Breast epithelium (tissue), 4 donors: ENCODE measurements around the gene SLC35F1. TPM values are rescaled to one million over a fixed set of nuclear protein-coding genes. Genes with fewer than 3 reads are reported as not detected.

Source experiments
- DNase-seq, 2 donors: peaks; one replicate each; pipeline ENCODE4 v3.0.0-alpha.2; 2019; ENCODE audit warnings: low spot score in 2 of 2
- H3K27ac ChIP-seq, 2 donors: fragments of 200-600 bp; sonication (generic) in 1 of 2; one replicate each; pipeline ENCODE4 v1.5.1; 2016 to 2019; ENCODE audit warnings: mild to moderate bottlenecking in 1 of 2
- H3K27me3 ChIP-seq, 2 donors: fragments of 200-600 bp; sonication (generic) in 1 of 2; one replicate each; pipeline versions ENCODE4 v1.5.1 to v1.6.0; 2017 to 2019; ENCODE audit warnings: control low read depth in 1 of 2, mild to moderate bottlenecking in 1 of 2
- H3K36me3 ChIP-seq: fragments of 200-600 bp; one replicate; pipeline ENCODE4 v1.5.1; 2019
- H3K4me1 ChIP-seq, 2 donors: fragments of 200-600 bp; sonication (generic); one replicate each; pipeline ENCODE4 v1.5.1; 2016 to 2019; ENCODE audit warnings: control low read depth in 1 of 2
- H3K4me3 ChIP-seq, 3 donors: fragments of 200-600 bp; sonication (generic); 1 replicate in 2 of 3; 2 replicates in 1 of 3; pipeline ENCODE4 v1.5.1; 2016 to 2019; ENCODE audit warnings: mild to moderate bottlenecking in 3 of 3, moderate library complexity in 2 of 3
- H3K9me3 ChIP-seq, 2 donors: fragments of 200-600 bp; sonication (generic) in 1 of 2; one replicate each; pipeline ENCODE4 v1.5.1; 2016 to 2019; ENCODE audit warnings: control low read depth in 1 of 2
- CTCF ChIP-seq, 3 donors: fragments of 450-650 bp; IDR thresholded peaks; one replicate each; pipeline ENCODE4 v1.5.1; 2016 to 2017; ENCODE audit warnings: antibody characterized with exemption in 3 of 3, mild to moderate bottlenecking in 3 of 3, moderate library complexity in 3 of 3
- POLR2A ChIP-seq: fragments of 450-650 bp; IDR thresholded peaks from one replicate; pipeline ENCODE4 v1.6.1; 2016; ENCODE audit warnings: antibody characterized with exemption, mild to moderate bottlenecking, moderate library complexity
- POLR2AphosphoS5 ChIP-seq, 3 donors: sonication (generic); formaldehyde crosslinking; IDR thresholded peaks; one replicate each; pipeline ENCODE4 v1.6.1; 2017; ENCODE audit warnings: antibody characterized with exemption in 3 of 3
- intact Hi-C: fragments of 100-400 bp; cut with DNase I; formaldehyde crosslinking; loops from one replicate; pipeline ENCODE4 v1.15.1; 2023; ENCODE audit warnings: low total_unique reads
- total RNA-seq, 3 donors: library from RNA; depleted of rRNA; stranded (reverse); fragments of >200 nt; gene quantifications; one replicate each; pipeline ENCODE4 v1.1.0, GENCODE V29; 2016

The SLC35F1 gene
- total RNA-seq, 3 donors from 2014 or later, result 0.66 to 2.5 (median 0.80) TPM

GRCh38 chr6:117880824-117881223 is 26.2 kb upstream of the SLC35F1 start:
- DNase-seq, result no peak
- no peaks in the 10 kb centered on the region for H3K27me3 ChIP-seq
- H3K9me3 ChIP-seq, result no peaks in the 10 kb centered on the region
- no peaks in the 10 kb centered on the region for H3K4me1 ChIP-seq
- no peak overlapping the region for H3K4me3 ChIP-seq
- no peaks in the 10 kb centered on the region for H3K36me3 ChIP-seq
- intact Hi-C loops, result no loop called here
- H3K27ac ChIP-seq, result no peak overlapping the region
- TF ChIP-seq CTCF (IDR thresholded peaks at IDR 0.05) (no peak), POLR2AphosphoS5 (IDR thresholded peaks at IDR 0.05) (no peak), POLR2A (no peak)

GRCh38 chr6:117890172-117890571 is 16.9 kb upstream of the SLC35F1 start:
- Histone ChIP-seq H3K4me3 (no peak overlapping the region), H3K4me1 (no peaks in the 10 kb centered on the region), H3K36me3 (no peaks in the 10 kb centered on the region), H3K27ac (no peak overlapping the region), H3K27me3 (peaks cover 0 to 4% of the 10 kb centered on the region in 2 donors), H3K9me3 (no peaks in the 10 kb centered on the region)
- TF ChIP-seq CTCF (IDR thresholded peaks at IDR 0.05), result no peak
- TF ChIP-seq POLR2AphosphoS5 (IDR thresholded peaks at IDR 0.05), result no peak
- TF ChIP-seq POLR2A, result no peak
- intact Hi-C loops, result no loop called here
- no peak for DNase-seq

GRCh38 chr6:117906507-117906957 is 532 bp upstream of the SLC35F1 start:
- Histone ChIP-seq H3K27ac (no peak overlapping the region), H3K9me3 (no peaks in the 10 kb centered on the region), H3K36me3 (no peaks in the 10 kb centered on the region), H3K4me1 (peaks cover 0 to 6% of the 10 kb centered on the region in 2 donors), H3K4me3 (peak overlapping the region; percentile 47 to 74 (median 59)), H3K27me3 (peaks cover 0 to 41% of the 10 kb centered on the region in 2 donors)
- no peak for DNase-seq
- intact Hi-C loops, result no loop called here
- no peak for TF ChIP-seq POLR2AphosphoS5 (IDR thresholded peaks at IDR 0.05)
- no peak for TF ChIP-seq CTCF (IDR thresholded peaks at IDR 0.05)
- TF ChIP-seq POLR2A, result no peak

GRCh38 chr6:117907601-117908245 is 659 bp downstream of the SLC35F1 start:
- Histone ChIP-seq H3K9me3 (no peaks in the 10 kb centered on the region), H3K4me3 (peak overlapping the region; percentile 47 to 74 (median 59)), H3K27me3 (peaks cover 0 to 34% of the 10 kb centered on the region in 2 donors), H3K4me1 (peaks cover 0 to 6% of the 10 kb centered on the region in 2 donors), H3K36me3 (no peaks in the 10 kb centered on the region), H3K27ac (no peak overlapping the region)
- no peak for DNase-seq
- intact Hi-C loops, result no loop called here
- TF ChIP-seq CTCF (IDR thresholded peaks at IDR 0.05) (no peak), POLR2AphosphoS5 (IDR thresholded peaks at IDR 0.05) (no peak), POLR2A (no peak)

- Histone ChIP-seq H3K36me3 (no peaks in the 10 kb centered on the region), H3K27me3 (peaks cover 0 to 34% of the 10 kb centered on the region in 2 donors), H3K4me3 (peak overlapping the region; percentile 47 to 74 (median 59)), H3K9me3 (no peaks in the 10 kb centered on the region), H3K4me1 (peaks cover 0 to 6% of the 10 kb centered on the region in 2 donors), H3K27ac (no peak overlapping the region)
- no peak for DNase-seq
- no peak for TF ChIP-seq CTCF (IDR thresholded peaks at IDR 0.05)
- no peak for TF ChIP-seq POLR2A
- TF ChIP-seq POLR2AphosphoS5 (IDR thresholded peaks at IDR 0.05), result no peak
- intact Hi-C loops, result no loop called here
Observed at GRCh38 chr6:117908246-117909068, 1.4 kb downstream of the SLC35F1 start.
